GM21367 (cell line): ENCODE results near the gene EXOC3.
"Not testable (repeated sequence)": the region's sequence is repeated elsewhere in the genome, so short reads cannot be mapped to it uniquely, and the experiment has no call there.

ENCODE experiments used
- ATAC-seq: cut with Tn5 transposase; IDR thresholded peaks from one replicate; pipeline ENCODE4 v1.9.1; 2021; ENCODE audit not compliant: unreplicated experiment

The EXOC3 gene

GRCh38 chr5:407051-407450 is 35.9 kb upstream of the EXOC3 start:
- ATAC-seq = no peak

GRCh38 chr5:407801-408268 is 35.1 kb upstream of the EXOC3 start:
- no peak for ATAC-seq

- ATAC-seq = no peak
Measured at GRCh38 chr5:410911-411517, 32.0 kb upstream of the EXOC3 start.

GRCh38 chr5:411728-412127 is 31.2 kb upstream of the EXOC3 start:
- no peak for ATAC-seq

- not testable (repeated sequence) for ATAC-seq
Measured at GRCh38 chr5:414991-415927, 27.7 kb upstream of the EXOC3 start.

- ATAC-seq = no peak
Measured at GRCh38 chr5:415928-416635, 26.9 kb upstream of the EXOC3 start.

GRCh38 chr5:416636-416960 is 26.4 kb upstream of the EXOC3 start:
- ATAC-seq = no peak

- no peak for ATAC-seq
Measured at GRCh38 chr5:417301-418161, 25.4 kb upstream of the EXOC3 start.

GRCh38 chr5:418162-419121 is 24.5 kb upstream of the EXOC3 start:
- ATAC-seq = no peak

- no peak for ATAC-seq
Measured at GRCh38 chr5:419970-420369, 23.0 kb upstream of the EXOC3 start.

- no peak for ATAC-seq
Measured at GRCh38 chr5:420632-421286, 22.2 kb upstream of the EXOC3 start.

- no peak for ATAC-seq
Measured at GRCh38 chr5:421287-421880, 21.6 kb upstream of the EXOC3 start.

- ATAC-seq = no peak
Measured at GRCh38 chr5:421901-422300, 21.1 kb upstream of the EXOC3 start.

GRCh38 chr5:422323-423232 is 20.4 kb upstream of the EXOC3 start:
- ATAC-seq = no peak

GRCh38 chr5:423233-423565 is 19.8 kb upstream of the EXOC3 start:
- ATAC-seq = no peak

- ATAC-seq = no peak
Measured at GRCh38 chr5:423626-424261, 19.2 kb upstream of the EXOC3 start.

- ATAC-seq = peak; percentile 82
Measured at GRCh38 chr5:424301-425110, 18.5 kb upstream of the EXOC3 start.
